Tibial artery (tissue), 4 donors: ENCODE data around the gene GPRIN2.

Experiments used
- DNase-seq, 2 donors: peaks; one replicate each; pipeline ENCODE4 v3.0.0-alpha.2; 2019
- H3K27ac ChIP-seq, 2 donors: fragments of 200-600 bp; sonication (generic) in 1 of 2; 1 replicate in 1 of 2; 2 replicates in 1 of 2; pipeline ENCODE4 v1.5.1; 2018 to 2019; ENCODE audit warnings: mild to moderate bottlenecking in 1 of 2
- H3K27me3 ChIP-seq, 2 donors: fragments of 200-600 bp; sonication (generic) in 1 of 2; one replicate each; pipeline versions ENCODE4 v1.5.1 to v1.6.0; 2016 to 2019
- H3K36me3 ChIP-seq, 3 donors: fragments of 200-600 bp; sonication (generic) in 2 of 3; one replicate each; pipeline ENCODE4 v1.5.1; 2016 to 2019; ENCODE audit warnings: mild to moderate bottlenecking in 2 of 3
- H3K4me1 ChIP-seq, 4 donors: fragments of 200-600 bp; sonication (generic) in 2 of 4; 1 replicate in 3 of 4; 2 replicates in 1 of 4; pipeline ENCODE4 v1.5.1; 2016 to 2019
- H3K4me3 ChIP-seq, 2 donors: fragments of 200-600 bp; sonication (generic) in 1 of 2; 1 replicate in 1 of 2; 2 replicates in 1 of 2; pipeline ENCODE4 v1.5.1; 2018 to 2019; ENCODE audit warnings: mild to moderate bottlenecking in 2 of 2
- H3K9me3 ChIP-seq, 3 donors: fragments of 200-600 bp; sonication (generic) in 1 of 3; one replicate each; pipeline ENCODE4 v1.5.1; 2016 to 2019
- intact Hi-C: fragments of 100-400 bp; cut with DNase I; formaldehyde crosslinking; loops from one replicate; pipeline ENCODE4 v1.15.0; 2023; ENCODE audit warnings: low total_unique reads
- TF ChIP-seq, protein P1 (sequence below), 2 experiments: fragments of 200-600 bp in 1 of 2; fragments of 450-650 bp in 1 of 2; IDR thresholded peaks; one replicate each; pipeline ENCODE4 v1.5.1; 2017 to 2019; ENCODE audit warnings: antibody characterized with exemption in 2 of 2, mild to moderate bottlenecking in 1 of 2, moderate library complexity in 1 of 2

The GPRIN2 gene

DNA sequence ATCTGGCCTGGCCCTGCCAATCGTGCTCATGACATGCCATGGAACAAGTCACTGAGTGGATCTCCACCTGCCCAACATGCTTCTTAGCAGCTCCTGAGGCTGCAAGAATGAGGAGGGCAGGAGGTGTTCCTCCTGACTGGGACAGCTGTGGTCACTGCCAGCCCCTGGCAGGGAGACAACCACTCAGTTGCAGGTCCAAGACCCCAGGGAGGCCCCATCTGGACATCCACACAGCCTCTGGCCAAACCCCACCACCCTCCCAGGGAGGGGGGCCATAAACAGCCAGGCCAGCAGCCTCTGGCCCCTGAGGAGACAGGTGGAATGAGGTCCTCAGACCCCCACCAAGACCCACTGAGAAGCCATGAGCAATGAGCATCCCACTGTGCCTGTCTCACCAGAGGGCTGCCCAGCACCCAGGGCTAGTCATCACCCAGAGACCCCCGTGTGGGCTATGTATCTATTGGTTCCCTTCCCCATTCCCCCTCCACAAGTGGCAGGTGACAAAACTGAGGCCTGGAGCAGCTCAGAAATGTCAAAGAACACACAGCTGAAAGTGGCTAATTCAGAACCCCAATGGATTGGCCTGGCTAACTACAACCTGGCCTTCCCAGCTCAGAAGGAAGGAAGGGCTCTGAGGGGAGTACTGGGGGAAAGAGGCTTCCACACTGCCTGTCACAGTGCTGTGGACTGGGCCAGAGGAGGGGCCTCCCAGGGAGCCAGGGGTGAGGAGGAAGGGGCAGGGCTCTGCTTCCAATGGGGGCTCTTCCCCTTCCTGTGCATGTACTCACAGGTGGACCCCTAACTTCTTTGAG, 3.0 kb downstream of the GPRIN2 start:
- intact Hi-C loops = no loop called here
- Histone ChIP-seq H3K4me3 (no peak overlapping the region), H3K36me3 (no peaks in the 10 kb centered on the region), H3K4me1 (peaks cover 0 to 19% (median 12%) of the 10 kb centered on the region in 4 donors), H3K27me3 (peaks cover 7 to 47% of the 10 kb centered on the region in 2 donors), H3K9me3 (no peaks in the 10 kb centered on the region), H3K27ac (no peak overlapping the region)
- TF ChIP-seq, protein P1, sequence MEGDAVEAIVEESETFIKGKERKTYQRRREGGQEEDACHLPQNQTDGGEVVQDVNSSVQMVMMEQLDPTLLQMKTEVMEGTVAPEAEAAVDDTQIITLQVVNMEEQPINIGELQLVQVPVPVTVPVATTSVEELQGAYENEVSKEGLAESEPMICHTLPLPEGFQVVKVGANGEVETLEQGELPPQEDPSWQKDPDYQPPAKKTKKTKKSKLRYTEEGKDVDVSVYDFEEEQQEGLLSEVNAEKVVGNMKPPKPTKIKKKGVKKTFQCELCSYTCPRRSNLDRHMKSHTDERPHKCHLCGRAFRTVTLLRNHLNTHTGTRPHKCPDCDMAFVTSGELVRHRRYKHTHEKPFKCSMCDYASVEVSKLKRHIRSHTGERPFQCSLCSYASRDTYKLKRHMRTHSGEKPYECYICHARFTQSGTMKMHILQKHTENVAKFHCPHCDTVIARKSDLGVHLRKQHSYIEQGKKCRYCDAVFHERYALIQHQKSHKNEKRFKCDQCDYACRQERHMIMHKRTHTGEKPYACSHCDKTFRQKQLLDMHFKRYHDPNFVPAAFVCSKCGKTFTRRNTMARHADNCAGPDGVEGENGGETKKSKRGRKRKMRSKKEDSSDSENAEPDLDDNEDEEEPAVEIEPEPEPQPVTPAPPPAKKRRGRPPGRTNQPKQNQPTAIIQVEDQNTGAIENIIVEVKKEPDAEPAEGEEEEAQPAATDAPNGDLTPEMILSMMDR (IDR thresholded peaks at IDR 0.05) = no peak
- DNase-seq = peak; percentile 18 to 61

DNA sequence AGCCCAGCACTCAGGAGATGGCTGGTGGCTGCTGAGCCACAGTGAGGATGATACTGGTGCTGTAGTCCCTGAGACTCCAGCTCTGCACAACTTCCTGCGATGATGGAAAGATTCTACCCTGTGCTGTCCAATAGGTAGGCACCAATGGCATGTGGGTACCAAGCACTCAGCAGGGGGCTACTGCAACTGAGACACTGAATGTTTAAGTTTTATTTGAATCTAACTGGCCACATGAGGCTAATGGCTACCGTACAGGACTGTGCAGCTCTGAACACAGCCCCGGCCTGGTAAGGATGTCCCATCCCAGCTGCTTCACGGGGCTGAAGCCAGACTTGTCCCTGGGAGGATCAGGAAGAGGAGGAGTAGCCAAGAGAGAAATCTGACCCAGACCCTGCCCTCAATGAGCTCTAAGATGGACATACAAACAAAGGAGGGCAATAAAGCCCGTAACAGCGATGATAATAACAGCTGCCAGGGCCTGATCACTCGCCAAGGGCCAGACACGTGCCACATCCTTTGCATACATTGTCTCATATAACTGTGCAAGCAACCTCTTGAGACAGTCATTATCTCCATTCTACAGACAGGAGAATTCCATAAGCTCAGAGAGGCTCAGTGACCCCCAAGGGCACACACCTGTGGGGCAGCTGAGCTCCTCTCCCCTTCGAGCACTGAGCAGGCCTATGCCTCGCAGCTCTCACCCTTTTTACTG, 3.8 kb downstream of the GPRIN2 start:
- Histone ChIP-seq H3K4me1 (peaks cover 0 to 19% (median 12%) of the 10 kb centered on the region in 4 donors), H3K4me3 (no peak overlapping the region), H3K27me3 (peaks cover 7 to 39% of the 10 kb centered on the region in 2 donors), H3K9me3 (no peaks in the 10 kb centered on the region), H3K36me3 (no peaks in the 10 kb centered on the region), H3K27ac (no peak overlapping the region)
- intact Hi-C loops = no loop called here
- DNase-seq = peak in 1 of 2 donors; percentile 19
- TF ChIP-seq, protein P1 (IDR thresholded peaks at IDR 0.05) = no peak

- peaks cover 0 to 17% (median 12%) of the 10 kb centered on the region in 4 donors for H3K4me1 ChIP-seq
- TF ChIP-seq, protein P1 (IDR thresholded peaks at IDR 0.05) = no peak
- H3K27me3 ChIP-seq = peaks cover 7 to 31% of the 10 kb centered on the region in 2 donors
Measured at GRCh38 chr10:46551701-46552525, 4.5 kb downstream of the GPRIN2 start.

GRCh38 chr10:46550795-46551700, 5.4 kb downstream of the GPRIN2 start:
- Histone ChIP-seq H3K9me3 (no peaks in the 10 kb centered on the region), H3K36me3 (no peaks in the 10 kb centered on the region), H3K4me1 (peaks cover 0 to 8% (median 3%) of the 10 kb centered on the region in 4 donors), H3K4me3 (no peak overlapping the region), H3K27ac (no peak overlapping the region), H3K27me3 (peaks cover 6 to 23% of the 10 kb centered on the region in 2 donors)
- intact Hi-C loops = no loop called here
- peak in 1 of 2 donors; percentile 18 for DNase-seq
- TF ChIP-seq, protein P1 (IDR thresholded peaks at IDR 0.05) = no peak

More at GRCh38 chr10:46551701-46552525, 4.5 kb downstream of the GPRIN2 start:
- no peaks in the 10 kb centered on the region for H3K36me3 ChIP-seq
- H3K27ac ChIP-seq = no peak overlapping the region
- intact Hi-C loops = no loop called here
- no peak overlapping the region for H3K4me3 ChIP-seq
- H3K9me3 ChIP-seq = no peaks in the 10 kb centered on the region
- peak in 1 of 2 donors; percentile 13 for DNase-seq
